Upper lobe of right lung (tissue), 1 donor: ENCODE results near the gene ACTG1. TPM values are rescaled to one million over a fixed set of nuclear protein-coding genes. Genes with fewer than 3 reads are reported as not detected.

Experiments used
- ATAC-seq: fragments of 200-7000 bp; cut with Tn5 transposase; one replicate; pipeline ENCODE4 v1.9.1; 2020; ENCODE audit warnings: mild to moderate bottlenecking, moderate library complexity
- DNase-seq: peaks from one replicate; pipeline ENCODE4 v3.0.0-alpha.2; 2020
- H3K27ac ChIP-seq: fragments of 200-600 bp; one replicate; pipeline ENCODE4 v1.8.0; 2022
- H3K27me3 ChIP-seq: fragments of 200-600 bp; one replicate; pipeline ENCODE4 v1.8.0; 2022; ENCODE audit warnings: mild to moderate bottlenecking
- H3K36me3 ChIP-seq: fragments of 200-600 bp; one replicate; pipeline ENCODE4 v1.8.0; 2022
- H3K4me1 ChIP-seq: fragments of 200-600 bp; one replicate; pipeline ENCODE4 v1.8.0; 2022
- H3K4me3 ChIP-seq: fragments of 200-600 bp; one replicate; pipeline ENCODE4 v1.8.0; 2022; ENCODE audit warnings: mild to moderate bottlenecking
- H3K9me3 ChIP-seq: fragments of 200-600 bp; one replicate; pipeline ENCODE4 v1.8.0; 2022
- CTCF ChIP-seq: fragments of 200-600 bp; IDR thresholded peaks from one replicate; pipeline ENCODE4 v1.8.0; 2022; ENCODE audit warnings: antibody characterized with exemption
- intact Hi-C: fragments of 100-400 bp; cut with DNase I; formaldehyde crosslinking; loops from one replicate; pipeline ENCODE4 v1.11.0; 2022
- total RNA-seq: library from RNA; stranded (reverse); fragmentation: NEBNext Ultra II Directional; extraction: Animal tissue kit (Norgen Biotek cat#: 25700); gene quantifications from one replicate; pipeline ENCODE4 v1.2.1, GENCODE V29; 2021
- donor health status: DM: no; HTN: yes; CAD: no; lungs with severe emphysema.

The ACTG1 gene
- total RNA-seq, 1 donor from 2014 or later, result 2,193 TPM

GRCh38 chr17:81551458-81552243, 39.1 kb upstream of the ACTG1 start:
- H3K4me3 ChIP-seq, result peak overlapping the region; percentile 99
- H3K27ac ChIP-seq, result peak overlapping the region; percentile 79
- intact Hi-C loops, result no loop called here
- peaks cover 23% of the 10 kb centered on the region for H3K4me1 ChIP-seq
- TF ChIP-seq CTCF, result no peak
- DNase-seq (no peak), ATAC-seq (peak; percentile 32)
- H3K9me3 ChIP-seq, result no peaks in the 10 kb centered on the region
- no peaks in the 10 kb centered on the region for H3K27me3 ChIP-seq
- peaks cover 37% of the 10 kb centered on the region for H3K36me3 ChIP-seq

- peaks cover 38% of the 10 kb centered on the region for H3K36me3 ChIP-seq
- peak overlapping the region; percentile 99 for H3K4me3 ChIP-seq
- peaks cover 23% of the 10 kb centered on the region for H3K4me1 ChIP-seq
- no peaks in the 10 kb centered on the region for H3K27me3 ChIP-seq
- intact Hi-C loops, result no loop called here
- H3K27ac ChIP-seq, result no peak overlapping the region
- no peaks in the 10 kb centered on the region for H3K9me3 ChIP-seq
- TF ChIP-seq CTCF, result no peak
- DNase-seq, result no peak
- ATAC-seq, result no peak
Measured at GRCh38 chr17:81550830-81551457, 38.3 kb upstream of the ACTG1 start.

GRCh38 chr17:81550285-81550684, 37.7 kb upstream of the ACTG1 start:
- H3K27ac ChIP-seq, result no peak overlapping the region
- H3K27me3 ChIP-seq, result no peaks in the 10 kb centered on the region
- H3K4me1 ChIP-seq, result peaks cover 23% of the 10 kb centered on the region
- DNase-seq (no peak), ATAC-seq (no peak)
- intact Hi-C loops, result no loop called here
- H3K36me3 ChIP-seq, result peaks cover 45% of the 10 kb centered on the region
- no peak overlapping the region for H3K4me3 ChIP-seq
- no peaks in the 10 kb centered on the region for H3K9me3 ChIP-seq
- no peak for TF ChIP-seq CTCF

- Histone ChIP-seq H3K4me1 (peaks cover 23% of the 10 kb centered on the region), H3K9me3 (no peaks in the 10 kb centered on the region), H3K4me3 (no peak overlapping the region), H3K36me3 (peaks cover 49% of the 10 kb centered on the region), H3K27me3 (no peaks in the 10 kb centered on the region), H3K27ac (no peak overlapping the region)
- TF ChIP-seq CTCF, result no peak
- DNase-seq, result no peak
- intact Hi-C loops, result no loop called here
- no peak for ATAC-seq
Measured at GRCh38 chr17:81549826-81550225, 37.2 kb upstream of the ACTG1 start.

- ATAC-seq, result no peak
- peaks cover 54% of the 10 kb centered on the region for H3K36me3 ChIP-seq
- intact Hi-C loops, result no loop called here
- no peaks in the 10 kb centered on the region for H3K27me3 ChIP-seq
- H3K9me3 ChIP-seq, result no peaks in the 10 kb centered on the region
- no peak overlapping the region for H3K27ac ChIP-seq
- no peak for DNase-seq
- TF ChIP-seq CTCF, result no peak
- H3K4me3 ChIP-seq, result no peak overlapping the region
- peaks cover 20% of the 10 kb centered on the region for H3K4me1 ChIP-seq
Measured at GRCh38 chr17:81549031-81549557, 36.5 kb upstream of the ACTG1 start.
